Astrocyte of the hippocampus (primary cell): ENCODE results near the gene MYH4.
A peak's percentile ranks its signal among the peaks of the same experiment; 100 is the strongest.

Source experiments
- DNase-seq: peaks from one replicate; pipeline ENCODE4 v3.0.0; 2011; ENCODE audit warnings: low read depth, low spot score

Gene MYH4

GRCh38 chr17:10469459-10469858 is at the start of gene MYH4:
MYH4 (minus strand) TSS chr17:10469559; CDS start chr17:10466745, 2,814 bp downstream.
- no peak for DNase-seq

GRCh38 chr17:10518271-10519037 is 49.1 kb upstream of the MYH4 start, which contains the start of gene MYH1:
MYH1 (minus strand) TSS chr17:10518542; CDS start chr17:10516642, 1,900 bp downstream.
- no peak for DNase-seq

- DNase-seq, result no peak
Measured at GRCh38 chr17:10516638-10517037, 47.3 kb upstream of the MYH4 start.

GRCh38 chr17:10516065-10516464 is 46.7 kb upstream of the MYH4 start:
- no peak for DNase-seq

- peak; percentile 46 for DNase-seq
Measured at GRCh38 chr17:10513299-10514067, 44.1 kb upstream of the MYH4 start.

- no peak for DNase-seq
Measured at GRCh38 chr17:10512856-10513255, 43.5 kb upstream of the MYH4 start.

GRCh38 chr17:10499950-10500349 is 30.6 kb upstream of the MYH4 start:
- DNase-seq, result no peak

GRCh38 chr17:10492004-10492403 is 22.6 kb upstream of the MYH4 start:
- DNase-seq, result no peak

- DNase-seq, result no peak
Measured at GRCh38 chr17:10482252-10482651, 12.9 kb upstream of the MYH4 start.

- no peak for DNase-seq
Measured at GRCh38 chr17:10477701-10478100, 8.3 kb upstream of the MYH4 start.

- no peak for DNase-seq
Measured at GRCh38 chr17:10474536-10474935, 5.2 kb upstream of the MYH4 start.

GRCh38 chr17:10471858-10472257 is 2.5 kb upstream of the MYH4 start:
- DNase-seq, result no peak

- DNase-seq, result no peak
Measured at GRCh38 chr17:10463402-10463801, 6.0 kb downstream of the MYH4 start.

GRCh38 chr17:10460062-10460461 is 9.3 kb downstream of the MYH4 start:
- no peak for DNase-seq

GRCh38 chr17:10458701-10459100 is 10.7 kb downstream of the MYH4 start:
- DNase-seq, result no peak

- no peak for DNase-seq
Measured at GRCh38 chr17:10457952-10458351, 11.4 kb downstream of the MYH4 start.

GRCh38 chr17:10447026-10447931 is 22.1 kb downstream of the MYH4 start:
- no peak for DNase-seq

GRCh38 chr17:10439816-10440215 is 29.5 kb downstream of the MYH4 start:
- DNase-seq, result no peak

GRCh38 chr17:10435096-10435495 is 34.3 kb downstream of the MYH4 start:
- DNase-seq, result no peak

GRCh38 chr17:10429421-10430045 is 39.8 kb downstream of the MYH4 start:
- DNase-seq, result no peak

GRCh38 chr17:10428781-10429180 is 40.6 kb downstream of the MYH4 start:
- DNase-seq, result no peak
